ENCODE measurements around the gene POT1.

POT1 gene

GRCh38 chr7:124775422-124775821 lies 154.2 kb downstream of the POT1 start:
- DNase-seq (ENCODE audit: low spot score), result no peak

GRCh38 chr7:124773938-124774337 lies 155.7 kb downstream of the POT1 start:
- DNase-seq (ENCODE audit: low spot score), result no peak

- no peak for DNase-seq (ENCODE audit: low spot score)
Measured at GRCh38 chr7:124773339-124773738, 156.3 kb downstream of the POT1 start.
